Gastrocnemius medialis (tissue), 4 donors: ENCODE measurements around the gene XCL2. TPM values are rescaled to one million over a fixed set of nuclear protein-coding genes. Genes with fewer than 3 reads are reported as not detected.

Experiments
- ATAC-seq, 2 donors: fragments of 150-250 bp; one replicate each; pipeline ENCODE4 v1.9.1; 2016
- DNase-seq, 2 donors: peaks; one replicate each; pipeline ENCODE4 v3.0.0-alpha.2; 2019
- H3K27ac ChIP-seq, 4 donors: fragments of 200-600 bp; sonication (generic); 1 replicate in 1 of 4; 2 replicates in 3 of 4; pipeline ENCODE4 v1.5.1; 2016 to 2018; ENCODE audit warnings: mild to moderate bottlenecking in 2 of 4, moderate library complexity in 1 of 4
- H3K27me3 ChIP-seq, 3 donors: fragments of 200-600 bp; sonication (generic) in 2 of 3; 1 replicate in 1 of 3; 2 replicates in 2 of 3; pipeline versions ENCODE4 v1.5.1 to v1.6.0; 2016 to 2019; ENCODE audit warnings: mild to moderate bottlenecking in 1 of 3, moderate library complexity in 1 of 3
- H3K36me3 ChIP-seq, 2 donors: fragments of 200-600 bp; sonication (generic) in 1 of 2; one replicate each; pipeline ENCODE4 v1.5.1; 2017 to 2018
- H3K4me1 ChIP-seq, 2 donors: fragments of 200-600 bp; sonication (generic) in 1 of 2; one replicate each; pipeline ENCODE4 v1.5.1; 2016 to 2017; ENCODE audit warnings: mild to moderate bottlenecking in 2 of 2
- H3K4me3 ChIP-seq, 4 donors: fragments of 200-600 bp; sonication (generic) in 3 of 4; 1 replicate in 1 of 4; 2 replicates in 3 of 4; pipeline ENCODE4 v1.5.1; 2016 to 2019; ENCODE audit warnings: mild to moderate bottlenecking in 2 of 4
- H3K9me3 ChIP-seq, 3 donors: fragments of 200-600 bp; sonication (generic) in 2 of 3; 1 replicate in 1 of 3; 2 replicates in 2 of 3; pipeline ENCODE4 v1.5.1; 2016 to 2019
- POLR2A ChIP-seq, 2 donors: fragments of 450-650 bp; IDR thresholded peaks; one replicate each; pipeline ENCODE4 v1.6.1; 2017; ENCODE audit warnings: antibody characterized with exemption in 2 of 2, mild to moderate bottlenecking in 2 of 2, moderate library complexity in 2 of 2
- in situ Hi-C, 4 donors: fragments of 200-750 bp; cut with MboI; loops; one replicate each; pipeline versions ENCODE4 v1.15.0 to v1.8.0; 2017; ENCODE audit warnings: low sequenced_read_pairs in 4 of 4
- intact Hi-C: fragments of 100-400 bp; cut with DNase I; formaldehyde crosslinking; loops from one replicate; pipeline ENCODE4 v1.15.1; 2023; ENCODE audit warnings: low total_unique reads
- total RNA-seq, 4 donors: library from RNA; depleted of rRNA; stranded (reverse); fragments of >200 nt; gene quantifications; one replicate each; pipeline versions ENCODE4 v1.1.0 to v1.2.3, GENCODE V29; 2016
- TF ChIP-seq, protein P1 (sequence below), 5 experiments: fragments of 450-650 bp in 3 of 5; fragments of 200-600 bp in 2 of 5; sonication (generic) in 2 of 5; IDR thresholded peaks in 4 of 5; conservative IDR thresholded peaks in 1 of 5; 1 replicate in 4 of 5; 2 replicates in 1 of 5; pipeline ENCODE4 v1.5.1; 2016 to 2019; ENCODE audit warnings: antibody characterized with exemption in 5 of 5, mild to moderate bottlenecking in 3 of 5, moderate library complexity in 3 of 5

XCL2 gene
- total RNA-seq, 4 donors from 2014 or later = 1.5 TPM; not detected in 3

DNA sequence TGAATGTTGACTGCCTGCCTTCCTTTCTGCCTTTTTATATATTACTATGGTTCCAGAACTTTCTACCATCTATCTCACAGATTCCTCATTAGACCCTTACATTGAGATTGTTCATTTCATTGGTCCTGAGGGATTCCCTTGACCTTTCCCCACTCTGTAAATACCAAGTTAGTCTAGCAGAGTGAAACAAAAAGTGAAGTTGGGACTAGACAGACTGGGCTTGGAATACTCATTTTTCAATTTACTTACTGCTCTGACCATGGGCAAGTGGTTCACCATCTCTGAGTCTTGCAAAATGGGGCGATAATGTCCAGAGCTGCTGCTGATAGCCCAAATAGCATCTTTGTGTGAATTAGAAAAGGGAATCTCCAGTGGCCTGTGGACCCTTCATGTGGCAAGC is 38.8 kb downstream of the XCL2 start:
- Histone ChIP-seq H3K27me3 (no peaks in the 10 kb centered on the region), H3K36me3 (no peaks in the 10 kb centered on the region), H3K27ac (no peak overlapping the region), H3K4me3 (no peak overlapping the region), H3K9me3 (no peaks in the 10 kb centered on the region), H3K4me1 (peaks cover 0 to 15% of the 10 kb centered on the region in 2 donors)
- intact Hi-C loops (loop anchor here (5.0 to 10.0 kb wide), 2 partner anchors 582 to 1040 kb away; no protein-coding TSS in a partner anchor), in situ Hi-C loops (no loop called here)
- no peak for TF ChIP-seq POLR2A (IDR thresholded peaks at IDR 0.05)
- TF ChIP-seq, protein P1, sequence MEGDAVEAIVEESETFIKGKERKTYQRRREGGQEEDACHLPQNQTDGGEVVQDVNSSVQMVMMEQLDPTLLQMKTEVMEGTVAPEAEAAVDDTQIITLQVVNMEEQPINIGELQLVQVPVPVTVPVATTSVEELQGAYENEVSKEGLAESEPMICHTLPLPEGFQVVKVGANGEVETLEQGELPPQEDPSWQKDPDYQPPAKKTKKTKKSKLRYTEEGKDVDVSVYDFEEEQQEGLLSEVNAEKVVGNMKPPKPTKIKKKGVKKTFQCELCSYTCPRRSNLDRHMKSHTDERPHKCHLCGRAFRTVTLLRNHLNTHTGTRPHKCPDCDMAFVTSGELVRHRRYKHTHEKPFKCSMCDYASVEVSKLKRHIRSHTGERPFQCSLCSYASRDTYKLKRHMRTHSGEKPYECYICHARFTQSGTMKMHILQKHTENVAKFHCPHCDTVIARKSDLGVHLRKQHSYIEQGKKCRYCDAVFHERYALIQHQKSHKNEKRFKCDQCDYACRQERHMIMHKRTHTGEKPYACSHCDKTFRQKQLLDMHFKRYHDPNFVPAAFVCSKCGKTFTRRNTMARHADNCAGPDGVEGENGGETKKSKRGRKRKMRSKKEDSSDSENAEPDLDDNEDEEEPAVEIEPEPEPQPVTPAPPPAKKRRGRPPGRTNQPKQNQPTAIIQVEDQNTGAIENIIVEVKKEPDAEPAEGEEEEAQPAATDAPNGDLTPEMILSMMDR (IDR thresholded peaks at IDR 0.05 in 4 of 5, conservative IDR thresholded peaks at IDR 0.05 in 1 of 5) = no peak
- DNase-seq (no peak), ATAC-seq (no peak)

DNA sequence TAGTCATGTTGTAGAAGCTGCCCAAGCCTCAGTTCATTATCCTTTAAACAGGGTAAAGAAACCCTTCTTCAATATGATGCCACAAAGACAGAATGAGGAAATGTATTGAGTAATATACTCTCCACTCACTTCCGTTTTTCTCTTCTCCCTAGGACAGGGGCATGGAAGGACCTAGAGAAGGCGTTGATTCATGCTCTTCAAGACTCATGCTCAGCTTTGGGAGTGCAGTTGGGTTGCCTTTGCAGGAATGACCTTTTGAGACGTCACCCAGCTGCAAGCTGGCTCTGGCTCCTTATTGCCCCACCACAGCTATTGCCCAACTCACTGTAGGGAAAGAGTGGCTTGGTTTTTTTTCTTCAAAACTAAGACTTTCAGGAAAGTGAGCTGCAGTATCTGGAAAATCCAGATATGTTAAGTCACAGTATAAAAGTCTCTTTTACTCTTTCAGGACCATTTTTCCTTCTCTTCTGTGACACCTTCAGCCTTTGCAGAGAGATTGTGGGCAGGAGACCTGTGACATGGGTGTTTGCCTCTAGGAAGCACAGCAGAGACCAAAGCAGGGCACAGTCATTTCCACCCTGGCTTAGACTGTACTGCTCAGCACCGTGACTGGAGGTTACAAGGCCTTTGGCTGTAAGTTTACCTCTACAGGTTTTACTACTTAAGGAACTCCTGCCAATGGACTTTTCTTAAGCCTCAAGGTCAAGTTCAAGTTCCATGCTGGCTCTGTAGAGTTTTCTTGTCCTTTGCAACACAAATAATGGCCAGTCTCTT is 39.5 kb downstream of the XCL2 start:
- DNase-seq (peak; percentile 18 to 62), ATAC-seq (peak; percentile 58 to 80)
- in situ Hi-C loops = no loop called here
- H3K4me3 ChIP-seq = no peak overlapping the region
- TF ChIP-seq POLR2A (IDR thresholded peaks at IDR 0.05) = no peak
- TF ChIP-seq, protein P1 (IDR thresholded peaks at IDR 0.05 in 4 of 5, conservative IDR thresholded peaks at IDR 0.05 in 1 of 5) = no peak
- no peaks in the 10 kb centered on the region for H3K9me3 ChIP-seq
- intact Hi-C loops = loop anchor here (10.0 kb wide), 1 partner anchor 1041 kb away; no protein-coding TSS in a partner anchor
- no peaks in the 10 kb centered on the region for H3K27me3 ChIP-seq
- peaks cover 0 to 7% of the 10 kb centered on the region in 2 donors for H3K4me1 ChIP-seq
- H3K36me3 ChIP-seq = no peaks in the 10 kb centered on the region
- no peak overlapping the region for H3K27ac ChIP-seq

DNA sequence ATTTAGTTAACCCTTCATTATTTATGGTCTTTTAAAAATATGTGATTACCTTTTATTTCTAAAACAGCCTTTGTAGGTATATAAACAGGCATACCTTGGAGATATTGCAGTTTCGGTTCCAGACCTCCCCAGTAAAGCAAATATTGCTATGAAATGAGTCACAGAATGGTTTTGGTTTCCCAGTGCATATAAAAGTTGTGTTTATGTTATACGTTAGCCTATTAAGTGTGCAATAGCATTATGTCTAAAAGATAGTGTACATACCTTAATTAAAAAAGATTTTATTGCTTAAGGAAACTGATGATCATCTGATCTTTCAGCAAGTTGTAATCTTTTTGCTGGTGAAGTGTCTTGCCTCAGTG is 44.1 kb downstream of the XCL2 start:
- no peak overlapping the region for H3K4me3 ChIP-seq
- no peaks in the 10 kb centered on the region for H3K4me1 ChIP-seq
- no peaks in the 10 kb centered on the region for H3K9me3 ChIP-seq
- H3K36me3 ChIP-seq = no peaks in the 10 kb centered on the region
- H3K27ac ChIP-seq = no peak overlapping the region
- in situ Hi-C loops (no loop called here), intact Hi-C loops (loop anchor here (10.0 kb wide), 1 partner anchor 1045 kb away; no protein-coding TSS in a partner anchor)
- no peak for ATAC-seq
- no peak for DNase-seq
- no peaks in the 10 kb centered on the region for H3K27me3 ChIP-seq
- no peak for TF ChIP-seq POLR2A (IDR thresholded peaks at IDR 0.05)
- TF ChIP-seq, protein P1 (IDR thresholded peaks at IDR 0.05 in 4 of 5, conservative IDR thresholded peaks at IDR 0.05 in 1 of 5) = no peak

DNA sequence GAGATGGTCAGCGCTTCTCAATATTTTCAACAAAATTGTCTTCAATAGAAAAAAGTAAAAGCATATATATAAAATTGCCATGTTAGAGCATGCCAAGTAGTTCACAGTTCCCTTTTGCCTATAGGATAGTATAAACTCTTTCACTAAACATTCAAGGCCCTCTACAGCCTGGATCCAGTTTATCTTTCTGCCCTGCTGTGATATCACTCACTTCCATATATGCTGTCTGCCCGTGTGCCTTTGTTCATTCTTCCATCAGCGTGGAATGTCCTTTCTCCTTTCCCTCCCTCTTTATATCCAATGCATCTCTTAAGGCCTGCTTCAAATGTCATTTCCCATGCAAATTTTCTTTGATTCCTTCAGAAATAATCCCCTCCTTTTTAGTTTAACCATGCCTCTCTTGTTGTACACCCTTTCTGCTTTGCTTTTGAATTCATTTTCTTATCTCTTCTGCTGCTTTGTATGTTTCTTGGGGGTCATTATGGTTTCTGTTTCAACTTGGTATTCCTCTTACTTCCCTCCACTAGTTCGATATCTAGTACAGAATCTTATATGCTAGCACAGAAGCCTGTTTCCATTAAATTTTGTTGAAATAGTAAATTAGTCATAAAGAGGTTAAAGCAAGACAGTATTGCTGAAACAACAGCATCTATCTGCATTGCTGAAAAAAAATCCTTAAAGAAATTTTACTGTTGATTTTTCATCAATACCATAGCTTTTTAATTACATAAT is 44.7 kb downstream of the XCL2 start:
- in situ Hi-C loops = no loop called here
- H3K27ac ChIP-seq = no peak overlapping the region
- H3K4me1 ChIP-seq = no peaks in the 10 kb centered on the region
- no peak for DNase-seq
- intact Hi-C loops = no loop called here
- TF ChIP-seq, protein P1 (IDR thresholded peaks at IDR 0.05 in 4 of 5, conservative IDR thresholded peaks at IDR 0.05 in 1 of 5) = no peak
- TF ChIP-seq POLR2A (IDR thresholded peaks at IDR 0.05) = no peak
- no peak for ATAC-seq
- H3K4me3 ChIP-seq = no peak overlapping the region
- no peaks in the 10 kb centered on the region for H3K27me3 ChIP-seq
- no peaks in the 10 kb centered on the region for H3K9me3 ChIP-seq
- H3K36me3 ChIP-seq = no peaks in the 10 kb centered on the region
